BE2C (cell line): ENCODE results near the gene LILRB5. TPM values are rescaled to one million over a fixed set of nuclear protein-coding genes. Genes with fewer than 3 reads are reported as not detected.

Experiments used
- DNase-seq: peaks from one replicate; pipeline ENCODE4 v3.0.0-alpha.2; 2020
- H3K27me3 ChIP-seq: fragments of 250-450 bp; sonication (Bioruptor Pico); 2 replicates; pipeline ENCODE4 v1.5.1; 2020; ENCODE audit warnings: mild to moderate bottlenecking
- H3K36me3 ChIP-seq: fragments of 250-450 bp; sonication (Bioruptor Pico); 2 replicates; pipeline ENCODE4 v1.5.1; 2020; ENCODE audit warnings: mild to moderate bottlenecking
- H3K4me1 ChIP-seq: fragments of 250-450 bp; sonication (Bioruptor Pico); 2 replicates; pipeline ENCODE4 v1.5.1; 2020
- H3K4me3 ChIP-seq: 2 replicates; pipeline ENCODE4 v1.5.1; 2011; ENCODE audit warnings: low read depth, low read length
- H3K9me3 ChIP-seq: fragments of 250-450 bp; sonication (Bioruptor Pico); 2 replicates; pipeline ENCODE4 v1.5.1; 2020
- polyA plus RNA-seq: library from polyadenylated mRNA; unstranded; fragments of >200 nt; gene quantifications from one replicate; pipeline ENCODE4 v1.2.1, GENCODE V29; 2012; ENCODE audit warnings: low read depth, missing spikeins; ENCODE audit not compliant: insufficient read length, insufficient read depth
- TF ChIP-seq, protein P1 (sequence below): IDR thresholded peaks from 2 replicates; pipeline ENCODE4 v1.5.1; 2012; ENCODE audit warnings: mild to moderate bottlenecking, low read depth, low read length

Gene LILRB5
- 0.14 TPM for polyA plus RNA-seq

DNA sequence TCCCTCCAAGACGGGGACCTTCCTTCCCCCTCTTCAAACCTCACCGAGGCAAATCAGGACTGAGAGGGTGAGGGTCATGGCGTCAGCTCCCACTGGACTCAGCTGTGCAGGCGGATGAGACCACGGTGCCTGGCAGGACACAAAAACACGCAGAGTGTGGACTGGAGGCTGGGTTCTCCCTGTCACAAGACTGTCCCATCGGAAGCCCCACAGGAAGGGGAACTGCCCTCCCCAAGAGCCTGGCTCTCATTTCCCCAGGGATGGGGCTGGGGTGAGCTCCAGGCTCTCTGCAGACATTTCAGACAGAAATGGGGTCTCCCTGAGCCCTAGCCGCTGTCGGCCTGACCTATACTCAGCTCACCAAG, at the start of gene LILRB5:
TSS of gene LILRB5 (minus strand) at position 158 of the 365 bp plus-strand sequence. CDS start at position 78, 80 bp downstream.
- TF ChIP-seq, protein P1, sequence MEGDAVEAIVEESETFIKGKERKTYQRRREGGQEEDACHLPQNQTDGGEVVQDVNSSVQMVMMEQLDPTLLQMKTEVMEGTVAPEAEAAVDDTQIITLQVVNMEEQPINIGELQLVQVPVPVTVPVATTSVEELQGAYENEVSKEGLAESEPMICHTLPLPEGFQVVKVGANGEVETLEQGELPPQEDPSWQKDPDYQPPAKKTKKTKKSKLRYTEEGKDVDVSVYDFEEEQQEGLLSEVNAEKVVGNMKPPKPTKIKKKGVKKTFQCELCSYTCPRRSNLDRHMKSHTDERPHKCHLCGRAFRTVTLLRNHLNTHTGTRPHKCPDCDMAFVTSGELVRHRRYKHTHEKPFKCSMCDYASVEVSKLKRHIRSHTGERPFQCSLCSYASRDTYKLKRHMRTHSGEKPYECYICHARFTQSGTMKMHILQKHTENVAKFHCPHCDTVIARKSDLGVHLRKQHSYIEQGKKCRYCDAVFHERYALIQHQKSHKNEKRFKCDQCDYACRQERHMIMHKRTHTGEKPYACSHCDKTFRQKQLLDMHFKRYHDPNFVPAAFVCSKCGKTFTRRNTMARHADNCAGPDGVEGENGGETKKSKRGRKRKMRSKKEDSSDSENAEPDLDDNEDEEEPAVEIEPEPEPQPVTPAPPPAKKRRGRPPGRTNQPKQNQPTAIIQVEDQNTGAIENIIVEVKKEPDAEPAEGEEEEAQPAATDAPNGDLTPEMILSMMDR = no peak
- H3K36me3 ChIP-seq = no peaks in the 10 kb centered on the region
- no peaks in the 10 kb centered on the region for H3K4me1 ChIP-seq
- H3K4me3 ChIP-seq = no peak within 1 kb of the TSS
- H3K27me3 ChIP-seq = peaks cover 78% of the 10 kb centered on the region
- H3K9me3 ChIP-seq = no peaks in the 10 kb centered on the region
- DNase-seq = no peak

DNA sequence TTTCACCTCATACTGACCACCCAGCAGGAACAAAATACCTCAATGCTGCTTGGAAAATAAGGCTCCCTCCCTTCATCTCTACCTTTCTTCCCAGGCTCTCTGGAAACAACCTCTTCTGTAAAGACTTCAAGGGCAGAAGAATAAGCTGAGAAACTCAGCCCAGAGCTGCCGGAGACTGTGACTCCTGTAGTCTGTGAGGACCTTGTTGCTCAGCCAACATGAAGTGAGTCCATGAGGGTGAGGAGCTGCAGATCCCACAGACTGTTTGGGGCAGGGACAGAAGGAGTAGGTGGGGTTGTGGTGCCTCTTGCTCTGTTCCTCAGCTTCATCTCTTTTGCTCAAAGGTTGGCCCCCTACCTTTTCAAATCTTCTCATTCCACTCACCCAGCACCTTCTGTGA, 48.1 kb upstream of the LILRB5 start:
- Histone ChIP-seq H3K4me3 (no peak overlapping the region), H3K9me3 (no peaks in the 10 kb centered on the region), H3K4me1 (no peaks in the 10 kb centered on the region), H3K27me3 (peaks cover 41% of the 10 kb centered on the region), H3K36me3 (no peaks in the 10 kb centered on the region)
- TF ChIP-seq, protein P1 = no peak
- DNase-seq = no peak

DNA sequence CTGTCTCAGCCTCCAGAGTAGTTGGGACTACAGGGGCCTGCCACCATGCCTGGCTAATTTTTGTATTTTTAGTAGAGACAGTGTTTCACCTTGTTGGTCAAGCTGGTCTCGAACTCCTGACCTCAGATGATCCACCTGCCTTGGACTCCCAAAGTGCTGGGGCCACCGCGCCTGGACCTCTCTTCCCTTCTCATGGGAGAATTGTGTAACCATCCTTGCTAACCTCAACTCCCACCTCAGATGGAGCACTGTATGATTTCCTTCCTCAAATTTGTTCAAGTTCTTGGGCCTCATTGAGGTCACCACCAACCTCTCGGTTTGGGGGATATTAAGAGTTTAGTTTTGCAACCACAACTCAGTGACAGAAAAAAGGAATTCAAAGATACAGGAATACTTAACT, 45.2 kb upstream of the LILRB5 start:
- DNase-seq = no peak
- TF ChIP-seq, protein P1 = no peak
- Histone ChIP-seq H3K36me3 (no peaks in the 10 kb centered on the region), H3K27me3 (peaks cover 45% of the 10 kb centered on the region), H3K9me3 (no peaks in the 10 kb centered on the region), H3K4me1 (no peaks in the 10 kb centered on the region), H3K4me3 (no peak overlapping the region)

DNA sequence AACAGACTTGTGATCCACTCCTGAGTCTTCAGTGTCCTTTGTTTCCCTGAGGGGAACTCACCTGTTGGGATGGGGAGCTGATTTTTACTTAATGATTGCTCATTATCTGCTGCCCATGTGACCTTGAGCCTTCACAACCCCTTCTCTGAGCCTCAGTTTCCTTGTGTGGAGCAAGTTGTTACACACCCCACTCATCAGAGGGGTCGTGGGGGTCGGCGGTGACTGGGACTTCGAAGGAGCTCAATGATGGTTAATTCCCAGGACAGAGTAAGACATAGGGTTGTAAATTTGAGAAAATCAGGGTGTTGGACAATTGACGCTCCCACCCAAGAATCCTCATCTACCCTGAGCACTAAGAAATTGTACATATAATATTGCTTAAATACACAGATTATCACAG, 42.4 kb upstream of the LILRB5 start:
- Histone ChIP-seq H3K4me1 (no peaks in the 10 kb centered on the region), H3K27me3 (peaks cover 53% of the 10 kb centered on the region), H3K9me3 (no peaks in the 10 kb centered on the region), H3K4me3 (no peak overlapping the region), H3K36me3 (no peaks in the 10 kb centered on the region)
- TF ChIP-seq, protein P1 = no peak
- DNase-seq = no peak

GRCh38 chr19:54299126-54299498, 42.0 kb upstream of the LILRB5 start:
- no peaks in the 10 kb centered on the region for H3K36me3 ChIP-seq
- DNase-seq = no peak
- TF ChIP-seq, protein P1 = no peak
- peaks cover 51% of the 10 kb centered on the region for H3K27me3 ChIP-seq
- H3K9me3 ChIP-seq = no peaks in the 10 kb centered on the region
- no peak overlapping the region for H3K4me3 ChIP-seq
- H3K4me1 ChIP-seq = no peaks in the 10 kb centered on the region

- TF ChIP-seq, protein P1 = no peak
- Histone ChIP-seq H3K36me3 (no peaks in the 10 kb centered on the region), H3K4me3 (no peak overlapping the region), H3K4me1 (no peaks in the 10 kb centered on the region), H3K9me3 (no peaks in the 10 kb centered on the region), H3K27me3 (peaks cover 46% of the 10 kb centered on the region)
- DNase-seq = no peak
Measured at GRCh38 chr19:54298357-54299125, 41.5 kb upstream of the LILRB5 start.
